Activated CD4-positive, alpha-beta T cell treated with anti-CD3 and anti-CD28 coated beads, Interleukin-2, amount 50 U/mL, for 4 hours (primary cell): Measurements from ENCODE around the gene ZNF219.

Experiments
- DNase-seq, 2 experiments: peaks; one replicate each; pipeline ENCODE4 v3.0.0-alpha.2; 2020

ZNF219 gene

DNA sequence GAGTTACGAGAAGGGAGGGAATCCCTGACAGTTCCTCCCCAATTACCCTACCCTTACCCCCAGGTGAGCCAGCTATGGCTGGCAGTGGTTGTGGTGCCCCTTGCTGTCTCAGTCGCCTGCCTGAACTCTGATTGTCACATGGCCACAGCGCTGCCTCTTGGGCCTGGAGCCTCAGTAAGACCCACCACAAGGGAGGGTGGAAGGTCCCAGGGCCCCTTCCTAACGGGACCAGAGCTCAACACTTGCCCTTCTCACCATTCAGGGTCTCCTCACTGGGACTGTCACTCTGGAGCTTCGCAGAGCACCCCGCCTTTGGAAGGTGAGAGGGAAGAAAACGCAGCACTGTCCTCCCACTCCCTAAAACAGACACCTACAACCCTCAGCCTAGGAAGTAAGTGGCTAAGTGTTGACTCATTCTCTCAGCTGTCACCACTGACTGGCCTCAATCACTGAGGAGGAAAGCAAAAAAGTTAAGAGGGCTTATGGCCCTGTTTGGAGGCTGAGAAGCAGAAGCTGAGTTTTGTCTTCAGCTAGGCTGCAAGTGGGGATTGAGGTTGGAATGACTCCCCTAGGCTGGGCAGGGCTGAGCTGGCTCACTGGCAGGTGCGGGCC is 3.5 kb upstream of the ZNF219 start:
- no peak for DNase-seq

DNA sequence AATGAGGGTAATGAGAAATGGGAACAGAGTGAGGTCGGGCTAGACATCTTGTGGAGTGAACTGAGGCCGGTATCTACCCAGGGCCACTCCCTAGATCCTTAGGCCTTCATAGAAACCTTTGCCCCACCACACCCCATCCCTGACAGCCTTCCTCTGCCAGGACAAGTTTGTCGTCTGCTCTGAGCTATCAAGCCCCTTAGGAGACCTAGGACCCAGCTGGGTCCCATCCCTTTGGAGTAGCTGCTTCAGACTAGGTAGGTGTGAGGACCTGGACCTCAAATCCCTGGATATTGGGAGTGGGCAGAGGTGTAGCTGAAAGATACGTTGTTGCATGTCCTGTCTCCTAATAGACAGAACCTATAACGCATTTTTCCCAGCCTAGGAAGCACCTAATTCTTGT is 2.5 kb upstream of the ZNF219 start, which contains the start of gene TMEM253:
Gene TMEM253 (plus strand): TSS at position 136 of the 400 bp plus-strand sequence. CDS start 278 bp downstream, outside the sequence.
- no peak for DNase-seq

DNA sequence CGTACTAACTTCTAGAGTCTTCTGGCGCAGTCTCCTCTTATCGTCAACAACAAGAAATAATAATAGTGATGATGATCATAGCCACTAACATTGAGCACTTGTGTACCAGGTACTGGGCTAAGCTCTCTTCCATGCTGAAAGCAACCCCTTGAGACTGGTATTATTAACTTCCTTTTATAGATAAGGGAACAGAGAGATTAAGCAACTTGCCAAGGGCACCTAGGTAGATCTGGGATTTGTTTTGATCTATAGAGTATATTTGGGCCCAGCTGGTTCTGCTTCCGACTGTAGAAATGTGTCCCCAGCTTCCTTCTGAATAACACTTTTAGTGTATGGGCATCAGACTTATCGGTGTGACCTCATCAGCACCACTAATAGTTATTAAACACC is 1.1 kb upstream of the ZNF219 start:
- no peak for DNase-seq

DNA sequence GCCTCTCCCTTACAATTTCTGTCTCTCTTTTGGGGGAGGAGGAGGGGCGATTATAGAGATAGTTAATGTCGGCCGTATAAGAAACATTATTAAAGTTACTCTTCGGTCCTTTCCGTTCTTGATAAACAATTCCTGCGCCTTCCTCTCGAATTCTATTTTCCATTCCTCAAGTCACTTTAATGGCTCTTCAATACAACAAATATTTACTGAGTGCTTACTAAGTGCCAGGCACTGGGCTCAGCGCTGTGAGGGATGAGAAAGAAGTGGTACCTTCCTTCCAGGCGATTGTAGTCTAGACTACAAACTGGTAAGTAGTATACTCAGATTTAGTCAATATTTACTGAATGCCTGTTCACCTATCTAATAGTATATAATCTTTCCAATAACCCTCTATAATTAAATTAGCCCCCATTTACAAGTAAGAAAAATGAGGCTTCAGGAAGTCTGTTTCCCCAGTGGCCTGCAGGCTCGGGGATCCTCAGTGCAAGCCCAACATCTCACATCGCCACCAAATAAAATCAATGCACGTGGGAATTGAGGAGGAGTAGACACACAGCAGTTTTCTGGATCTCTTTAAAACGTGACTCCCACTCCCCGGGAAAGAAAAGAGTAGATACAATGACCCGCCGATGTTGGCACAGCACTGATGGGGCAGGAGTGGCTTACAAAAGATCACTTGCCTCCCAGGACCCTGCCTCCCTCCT is 589 bp upstream of the ZNF219 start:
- DNase-seq: no peak

DNA sequence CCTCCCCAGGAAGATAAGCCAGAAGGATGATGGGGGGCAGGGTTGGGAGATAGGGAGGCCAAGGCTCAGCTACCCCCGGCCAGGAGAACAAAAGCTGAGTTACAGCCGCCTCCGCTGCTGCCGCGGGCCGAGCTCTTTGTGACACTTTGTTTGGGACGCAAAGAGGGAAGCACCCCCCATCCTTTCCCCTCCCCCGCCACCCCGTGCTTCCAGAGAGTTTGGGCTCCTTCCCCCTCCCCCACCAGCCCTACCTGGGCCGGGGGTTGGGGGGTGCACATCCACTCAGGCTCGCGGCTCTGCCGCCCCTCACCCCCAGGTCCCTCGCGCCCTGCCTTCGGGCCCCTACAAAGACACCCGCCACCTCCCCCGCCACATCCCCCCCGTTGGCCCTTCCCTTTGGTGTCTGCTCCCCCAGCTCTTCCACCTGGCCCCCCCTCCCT is 799 bp downstream of the ZNF219 start:
- DNase-seq: no peak

DNA sequence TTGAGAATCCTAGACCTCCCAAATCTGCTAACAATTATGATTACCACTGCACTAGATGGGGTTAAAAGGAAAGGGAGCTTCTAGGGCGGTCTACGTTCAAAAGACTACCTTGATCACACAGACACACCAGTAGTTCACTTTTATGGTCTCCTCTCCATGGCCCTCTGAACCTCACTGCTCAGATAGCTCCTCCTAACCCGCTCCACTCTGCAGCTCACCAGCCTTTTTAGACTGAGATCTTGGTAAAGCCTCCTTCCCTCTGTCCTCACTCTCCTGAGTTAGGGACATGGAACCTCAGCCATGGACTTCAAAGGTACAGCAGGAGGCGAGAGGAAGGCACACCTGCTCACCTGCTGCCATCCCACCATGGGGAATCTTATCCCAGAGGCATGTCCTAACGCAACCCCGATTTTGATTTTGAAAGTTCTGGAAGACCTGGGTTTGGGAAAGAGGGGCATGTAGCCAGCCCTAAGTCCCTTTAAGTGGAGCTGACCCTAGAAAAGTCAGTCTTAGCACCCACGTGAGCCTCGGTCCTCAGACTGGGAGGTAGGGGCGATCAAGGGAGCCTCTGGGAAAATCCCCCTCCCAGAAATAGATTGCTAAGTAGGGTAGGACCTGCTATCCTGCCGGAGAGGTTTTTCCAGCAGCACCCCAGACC is 1.3 kb downstream of the ZNF219 start:
- DNase-seq: no peak

DNA sequence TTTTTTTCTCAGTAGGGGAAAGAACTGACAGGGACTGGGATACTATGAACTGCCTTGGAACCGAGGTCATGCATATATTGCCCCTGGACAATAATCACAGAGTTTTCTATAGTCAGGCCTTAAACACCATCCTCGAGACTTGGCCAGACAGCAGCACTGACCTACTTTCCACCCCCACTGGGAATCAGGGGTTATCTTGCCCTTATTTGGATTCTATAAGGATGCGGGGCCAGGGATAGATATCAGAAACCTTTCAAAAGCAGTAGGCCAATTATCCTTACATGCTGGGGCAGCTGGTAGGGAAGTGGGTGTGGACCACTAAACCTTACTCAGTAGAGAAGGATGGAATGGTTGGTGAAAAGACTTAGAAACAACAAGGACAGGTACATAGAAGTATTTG is 2.0 kb downstream of the ZNF219 start:
- no peak for DNase-seq

DNA sequence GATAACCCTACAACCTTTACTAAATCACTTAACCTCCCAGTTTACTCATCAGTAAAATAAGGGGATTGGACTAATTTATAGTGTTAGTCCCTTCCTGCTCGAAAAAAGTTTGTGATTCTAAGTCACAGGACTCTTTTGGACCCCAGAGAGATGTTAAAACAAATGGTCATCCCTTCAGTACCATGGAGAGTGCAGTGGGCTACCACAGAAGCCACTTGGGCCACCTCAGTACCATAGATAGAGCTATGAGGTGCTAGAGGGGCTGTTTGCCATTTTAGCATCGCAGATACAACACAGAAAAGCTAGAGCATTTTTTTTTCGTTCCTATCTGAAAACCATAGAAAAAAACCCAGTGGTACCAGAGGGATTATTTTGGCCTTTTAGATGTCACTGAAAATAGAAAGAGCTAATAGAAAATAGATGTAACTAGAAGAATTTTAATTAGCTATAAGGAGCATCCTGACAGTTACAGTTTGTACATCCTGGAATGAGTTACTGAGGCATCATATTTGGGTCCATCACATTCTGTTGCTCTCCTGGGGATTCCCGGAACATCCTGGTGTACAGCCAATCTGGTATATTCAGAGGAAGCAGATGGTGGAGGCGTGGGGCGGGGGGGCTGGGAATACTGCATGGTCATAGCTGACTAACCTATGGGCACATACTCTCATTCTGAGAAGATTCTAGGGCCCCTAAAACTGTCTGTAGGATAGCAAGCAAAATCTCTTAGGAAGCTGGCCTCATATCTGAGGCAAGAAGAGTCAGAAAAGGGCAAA is 2.8 kb downstream of the ZNF219 start:
- DNase-seq: no peak

DNA sequence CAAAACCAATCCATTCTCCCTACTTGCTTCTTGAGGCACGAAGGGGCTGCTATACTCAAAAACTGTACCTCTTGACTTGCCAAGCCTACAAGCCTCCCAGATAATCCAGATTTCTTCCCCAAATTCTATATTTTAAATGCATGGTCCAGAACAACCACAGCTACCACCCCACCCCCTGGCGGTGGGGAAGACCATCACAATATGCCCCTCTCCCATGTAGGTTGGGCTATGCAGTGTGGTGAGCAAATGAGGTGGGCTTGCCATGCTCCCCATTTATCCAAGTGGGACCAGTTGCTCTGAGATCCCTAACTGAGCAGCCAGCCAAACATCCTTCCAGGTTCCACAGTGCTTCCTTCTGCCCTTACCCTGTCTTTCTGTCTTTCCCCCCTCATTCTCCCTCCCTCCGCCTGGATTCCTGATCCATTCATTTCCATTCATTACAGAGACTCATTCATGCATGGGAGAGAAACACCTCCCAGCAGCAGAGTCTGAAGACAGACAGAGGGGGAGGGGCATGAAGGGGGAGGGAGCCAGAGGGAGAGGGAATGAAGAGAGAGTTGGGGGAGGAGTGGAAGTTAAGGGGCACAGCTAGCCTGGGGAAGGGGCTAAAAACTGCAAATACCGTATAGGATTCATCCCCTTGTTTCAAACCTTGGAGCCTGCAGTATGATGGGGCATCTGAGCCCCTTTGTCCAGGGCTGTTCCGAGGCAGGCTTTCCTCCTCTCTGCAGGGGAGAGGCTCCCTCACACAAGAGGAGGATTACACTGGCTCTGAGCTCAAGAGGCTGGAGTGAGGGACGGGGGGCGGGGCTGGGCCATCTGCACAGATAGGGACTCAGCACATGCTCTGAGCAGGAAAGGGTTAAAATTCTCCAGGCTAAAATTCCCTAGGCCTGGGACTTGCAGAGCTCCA is 4.4 kb downstream of the ZNF219 start:
- no peak for DNase-seq

DNA sequence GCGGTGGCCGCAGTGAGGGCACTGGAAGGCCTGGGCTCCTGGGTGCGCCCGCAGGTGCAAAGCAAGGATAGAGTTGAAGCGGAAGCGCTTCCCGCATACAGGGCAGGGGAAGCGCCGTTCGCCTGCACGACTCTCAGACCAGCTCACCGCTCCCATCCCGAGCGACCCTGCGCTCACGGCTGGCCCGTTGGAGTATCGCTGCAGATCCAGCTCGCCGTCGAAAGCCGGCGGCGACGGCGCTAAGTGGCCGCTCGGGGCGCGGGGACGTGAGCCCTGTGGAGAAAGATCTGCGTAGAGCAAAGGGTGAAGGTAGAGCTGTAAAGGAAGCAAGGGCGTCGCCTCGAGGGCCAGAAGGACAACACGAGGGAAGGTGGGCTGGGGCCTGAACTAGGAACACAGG is 5.4 kb downstream of the ZNF219 start:
- DNase-seq: no peak

DNA sequence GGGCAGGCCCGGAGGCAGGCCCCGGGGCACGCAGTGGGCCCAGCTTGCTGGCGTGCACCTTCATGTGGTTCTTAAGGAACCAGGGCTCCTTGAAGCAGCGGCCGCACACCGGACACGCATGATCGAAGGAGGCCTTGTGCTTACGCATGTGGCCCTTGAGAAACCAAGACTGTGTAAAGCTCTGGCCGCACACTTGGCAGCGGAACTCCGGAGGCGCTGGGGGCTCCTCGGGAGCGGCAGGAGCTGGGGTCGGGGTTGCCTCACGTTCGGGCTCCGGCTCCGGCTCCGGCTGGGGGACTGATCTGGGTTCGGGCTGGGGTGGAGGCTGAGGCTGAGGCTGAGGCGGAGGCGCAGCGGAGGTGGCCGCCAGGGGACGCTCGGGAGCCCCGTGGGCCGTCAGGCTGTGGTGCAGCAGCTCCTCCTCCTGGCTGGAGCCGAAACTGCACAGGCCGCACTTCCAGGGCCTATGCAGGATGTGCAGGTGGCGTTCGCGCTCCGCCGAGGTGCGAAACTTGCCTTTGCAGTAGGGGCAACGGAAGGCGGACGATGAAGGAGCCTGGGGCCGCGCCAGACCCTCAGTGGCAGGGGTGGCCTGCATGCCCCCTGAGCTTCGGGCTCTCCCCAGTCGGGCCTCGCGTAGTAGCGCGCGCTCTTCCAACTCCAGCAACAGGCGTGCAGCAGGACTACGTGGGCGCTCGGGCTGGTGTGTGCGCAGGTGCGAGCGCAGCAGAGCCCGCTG is 6.0 kb downstream of the ZNF219 start:
- peak; percentile 91 for DNase-seq

DNA sequence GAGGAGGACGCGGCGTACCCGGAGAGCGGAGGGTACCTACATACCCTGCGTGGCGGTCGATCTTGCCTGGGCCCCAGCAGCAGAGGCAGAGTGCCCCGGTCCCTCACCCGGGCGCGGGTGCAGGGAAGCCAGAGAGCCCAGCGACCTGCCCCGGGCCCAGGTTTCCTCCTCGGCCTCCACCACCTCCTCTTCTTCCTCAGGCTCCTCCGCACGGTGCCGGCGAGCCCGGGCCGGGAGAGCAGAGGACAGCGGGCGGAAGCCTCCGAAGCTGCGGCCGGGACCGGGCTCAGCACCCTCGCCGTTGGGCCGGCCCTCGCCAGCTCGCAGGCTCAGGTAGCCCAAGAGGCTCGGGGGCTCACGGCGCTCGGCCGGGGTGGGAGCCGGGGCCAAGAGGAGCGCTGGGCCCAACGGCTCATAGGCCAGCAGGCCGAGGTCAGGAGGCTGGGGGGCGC is 6.6 kb downstream of the ZNF219 start:
- DNase-seq: no peak

DNA sequence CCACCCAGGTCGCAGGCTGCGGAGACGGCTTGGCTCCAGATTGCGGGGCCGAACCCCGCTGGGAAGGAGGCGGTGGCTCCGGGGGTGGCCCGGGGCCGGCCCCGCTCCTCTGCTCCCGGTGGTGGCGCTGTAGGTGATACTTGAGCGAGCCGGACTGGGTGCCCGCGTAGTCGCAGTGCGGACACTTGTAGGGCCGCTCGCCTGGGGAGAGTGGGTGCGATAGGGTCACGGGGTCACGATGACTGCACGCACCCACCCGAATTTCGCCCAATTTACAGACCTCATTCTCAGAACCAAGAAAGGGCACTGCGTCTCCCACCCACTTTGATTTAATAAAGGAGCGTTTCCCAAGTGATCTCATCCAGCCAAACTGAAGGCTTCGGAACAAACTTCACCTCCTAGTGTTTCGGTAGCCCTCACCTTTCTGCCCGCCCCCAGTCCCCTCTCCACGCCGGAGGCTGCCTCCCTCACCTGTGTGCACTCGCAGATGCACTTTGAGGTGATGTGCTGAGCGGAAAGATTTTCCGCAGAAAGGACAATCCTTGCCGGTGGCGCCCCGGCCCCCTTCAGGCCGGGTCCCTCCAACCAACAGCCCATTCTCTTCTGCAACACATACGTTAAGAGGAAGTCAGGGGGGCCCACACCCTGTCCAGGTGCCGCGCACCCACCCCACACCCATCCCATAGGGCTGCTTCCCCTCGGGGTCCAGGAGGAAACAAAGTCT is 7.4 kb downstream of the ZNF219 start:
- DNase-seq: no peak

DNA sequence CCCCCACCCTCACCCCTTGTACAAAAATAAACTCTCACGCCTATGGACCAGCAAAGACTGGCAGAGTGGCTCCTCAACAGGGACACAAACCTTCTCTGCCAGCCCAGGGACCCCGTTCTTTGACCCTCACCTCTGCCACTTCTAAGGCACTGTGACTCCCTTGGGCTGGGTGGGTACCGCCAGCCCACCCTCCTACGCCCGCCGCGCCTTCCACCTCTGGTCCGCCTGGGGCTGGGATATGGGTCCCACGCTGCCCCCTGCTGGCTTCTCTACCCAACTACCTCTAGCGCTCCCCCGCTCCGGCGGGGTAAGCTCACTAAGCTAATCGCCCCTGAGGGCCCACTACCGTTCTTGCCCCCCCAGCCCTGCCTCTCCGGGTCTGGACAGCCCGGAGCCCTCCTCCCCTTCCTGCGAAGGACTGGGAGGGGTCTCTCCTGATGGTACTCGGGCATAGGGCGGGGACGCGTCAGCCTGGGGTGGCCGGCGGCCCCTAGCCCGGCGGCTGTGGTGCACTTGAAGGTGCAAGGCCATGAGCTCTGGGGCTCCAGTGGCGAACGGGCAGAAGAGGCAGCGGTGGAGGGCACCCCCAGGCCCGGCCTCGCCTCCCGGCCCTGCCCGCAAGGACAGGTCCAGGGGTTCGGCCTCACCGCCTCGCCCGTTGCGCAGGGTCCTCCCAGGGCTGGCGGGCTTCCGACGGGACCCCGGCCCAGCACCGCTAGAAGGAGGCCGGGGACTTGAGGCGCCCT is 8.1 kb downstream of the ZNF219 start:
- no peak for DNase-seq

DNA sequence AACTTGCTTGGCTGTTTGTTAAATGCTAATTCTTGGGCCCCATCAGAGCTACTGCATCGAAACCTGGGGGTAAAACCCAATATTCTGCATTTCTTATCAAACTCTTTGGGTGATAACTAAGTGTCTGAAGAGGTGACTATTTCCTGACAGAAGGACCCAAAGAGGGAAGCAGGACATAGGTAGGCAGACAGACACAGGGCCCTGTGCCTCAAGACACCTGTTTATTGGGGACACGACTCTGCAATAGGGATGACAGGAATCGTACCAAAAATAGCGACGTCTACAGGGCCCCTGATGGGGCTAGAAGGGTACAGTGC is 8.6 kb downstream of the ZNF219 start:
- no peak for DNase-seq

DNA sequence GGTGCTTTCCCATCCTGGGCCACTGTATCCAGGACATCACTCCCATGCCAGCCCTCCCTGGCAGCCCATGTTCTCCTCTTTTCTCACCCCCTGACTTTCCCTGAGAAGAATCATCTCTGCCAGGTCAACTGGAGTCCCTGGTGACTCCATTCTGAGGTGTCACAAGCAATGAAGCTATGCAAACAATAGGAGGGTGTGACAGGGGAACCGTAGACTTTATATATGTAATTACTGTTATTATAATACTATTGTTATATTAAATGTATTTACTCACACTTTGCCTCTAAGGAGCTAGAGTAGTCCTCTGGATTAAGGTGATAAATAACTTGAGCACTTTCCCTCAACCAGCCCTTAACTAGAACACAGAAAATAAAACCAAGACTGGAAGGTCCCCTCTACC is 9.2 kb downstream of the ZNF219 start:
- no peak for DNase-seq

DNA sequence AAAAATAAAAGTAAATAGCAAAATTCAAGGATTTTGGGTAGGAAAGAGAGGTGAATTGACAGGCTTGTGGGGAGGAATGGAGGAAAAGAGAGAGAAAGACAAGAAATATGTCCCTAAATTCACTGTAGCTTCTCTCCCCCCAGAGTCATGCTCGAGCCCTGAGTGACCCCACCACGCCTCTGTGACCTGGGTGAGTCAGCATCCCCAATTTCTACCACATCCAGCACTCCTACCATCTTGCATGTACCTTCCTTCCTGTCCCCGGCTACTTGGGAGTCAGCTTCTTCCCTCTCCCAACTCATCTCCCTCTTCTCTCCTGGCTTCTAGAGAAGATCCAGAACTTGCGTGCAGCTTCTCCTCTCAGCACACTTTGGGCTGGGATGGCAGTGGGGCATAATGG is 9.8 kb downstream of the ZNF219 start:
- no peak for DNase-seq

DNA sequence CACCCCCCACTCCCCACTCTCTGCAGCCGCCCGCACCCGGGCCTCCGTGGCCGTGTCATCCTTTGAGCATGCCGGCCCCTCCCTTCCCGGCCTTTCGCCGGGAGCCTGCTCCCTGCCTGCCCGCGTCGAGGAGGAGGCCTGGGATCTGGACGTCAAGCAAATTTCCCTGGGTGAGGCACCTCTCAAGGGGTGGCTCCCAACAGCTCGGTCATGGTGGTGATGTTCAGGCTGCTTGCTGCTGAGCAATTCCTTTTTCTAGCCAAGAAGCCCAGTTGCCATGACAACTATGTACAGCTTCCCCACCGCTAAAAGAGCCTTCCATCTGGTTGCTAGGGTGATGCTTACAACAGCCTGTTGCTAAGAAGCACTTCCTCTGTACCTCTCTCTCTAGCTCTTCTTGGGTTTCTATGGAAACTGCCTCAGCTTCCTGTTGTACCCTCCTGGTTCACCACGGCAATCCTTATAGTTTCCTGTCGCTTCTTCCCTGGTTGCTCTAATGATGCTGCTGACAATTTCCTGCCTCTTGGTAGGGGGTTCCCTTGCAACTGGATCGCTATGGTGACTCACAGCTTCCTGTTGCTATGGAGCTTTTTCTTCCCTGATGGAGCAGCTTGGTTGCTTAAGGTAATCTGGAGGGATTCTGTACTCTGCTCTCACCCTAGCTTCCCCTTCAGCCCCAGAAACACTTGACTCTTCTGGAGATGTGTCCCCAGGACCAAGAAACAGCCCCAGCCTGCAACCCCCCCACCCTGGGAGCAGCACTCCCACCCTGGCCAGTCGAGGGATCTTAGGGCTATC is 11.0 kb downstream of the ZNF219 start:
- DNase-seq: peak in 1 of 2 experiments; percentile 34

DNA sequence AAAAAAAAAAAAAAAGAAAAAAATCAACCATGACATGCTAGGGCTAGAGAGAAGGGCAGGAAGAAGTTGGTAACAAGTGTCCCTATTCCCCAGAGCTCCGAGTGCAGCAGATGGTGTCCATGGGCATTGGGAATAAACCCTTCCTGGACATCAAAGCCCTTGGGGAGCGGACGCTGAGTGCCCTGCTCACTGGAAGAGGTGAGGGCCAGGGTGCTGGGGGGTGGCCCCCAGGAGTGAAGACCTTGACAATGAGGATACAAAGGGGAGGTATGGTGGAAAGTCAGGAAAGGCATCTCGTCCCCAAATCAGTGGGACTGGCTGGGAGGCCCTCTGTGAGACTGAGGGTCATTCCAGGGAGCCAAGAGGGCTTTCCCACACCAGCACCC is 11.6 kb downstream of the ZNF219 start:
- no peak for DNase-seq
